GM23248 (cell line): ENCODE data around the gene CRYBA4. TPM values are rescaled to one million over a fixed set of nuclear protein-coding genes. Genes with fewer than 3 reads are reported as not detected.

Experiments used
- DNase-seq: peaks from one replicate; pipeline ENCODE4 v3.0.0-alpha.2; 2015
- H2AFZ ChIP-seq: fragments of 200-600 bp; sonication (generic); 2 replicates; pipeline ENCODE4 v1.6.1; 2016; ENCODE audit warnings: antibody characterized with exemption
- H3F3A ChIP-seq: fragments of 200-600 bp; sonication (generic); 2 replicates; pipeline ENCODE4 v1.6.1; 2016; ENCODE audit warnings: mild to moderate bottlenecking, antibody characterized with exemption, mixed run types; ENCODE audit not compliant: insufficient read depth
- H3K27ac ChIP-seq: fragments of 200-600 bp; sonication (generic); 2 replicates; pipeline ENCODE4 v1.5.1; 2016; ENCODE audit warnings: mild to moderate bottlenecking
- H3K27me3 ChIP-seq: fragments of 200-600 bp; sonication (generic); replicated peaks from 2 replicates; pipeline ENCODE4 v1.6.1; 2016; ENCODE audit warnings: mild to moderate bottlenecking; ENCODE audit not compliant: insufficient read depth
- H3K36me3 ChIP-seq: fragments of 200-600 bp; sonication (generic); 2 replicates; pipeline ENCODE4 v1.6.1; 2016; ENCODE audit warnings: low read depth, mild to moderate bottlenecking
- H3K4me1 ChIP-seq: fragments of 200-600 bp; sonication (generic); 2 replicates; pipeline ENCODE4 v1.6.1; 2016; ENCODE audit warnings: mild to moderate bottlenecking; ENCODE audit not compliant: insufficient read depth
- H3K4me2 ChIP-seq: fragments of 200-600 bp; sonication (generic); one replicate; pipeline ENCODE4 v1.6.1; 2016; ENCODE audit warnings: mild to moderate bottlenecking; ENCODE audit not compliant: unreplicated experiment
- H3K4me3 ChIP-seq: fragments of 200-600 bp; sonication (generic); 2 replicates; pipeline ENCODE4 v1.5.1; 2016; ENCODE audit warnings: mild to moderate bottlenecking
- H3K79me2 ChIP-seq: fragments of 200-600 bp; sonication (generic); 2 replicates; pipeline ENCODE4 v1.6.1; 2016; ENCODE audit warnings: mild to moderate bottlenecking; ENCODE audit not compliant: insufficient read depth
- H3K9ac ChIP-seq: fragments of 200-600 bp; sonication (generic); 2 replicates; pipeline ENCODE4 v1.6.1; 2016; ENCODE audit warnings: mild to moderate bottlenecking
- H3K9me2 ChIP-seq: fragments of 200-600 bp; sonication (generic); 2 replicates; pipeline ENCODE4 v1.6.1; 2016; ENCODE audit warnings: mixed run types, mild to moderate bottlenecking, moderate library complexity; ENCODE audit not compliant: insufficient read depth
- H3K9me3 ChIP-seq: fragments of 200-600 bp; sonication (generic); one replicate; pipeline ENCODE4 v1.6.1; 2017; ENCODE audit warnings: low read depth
- H4K20me1 ChIP-seq: fragments of 200-600 bp; sonication (generic); 2 replicates; pipeline ENCODE4 v1.6.0; 2016; ENCODE audit not compliant: insufficient read depth
- EZH2 ChIP-seq: fragments of 200-600 bp; sonication (generic); IDR thresholded peaks from 2 replicates; pipeline ENCODE4 v1.6.1; 2018; ENCODE audit warnings: antibody characterized with exemption, mild to moderate bottlenecking; ENCODE audit not compliant: insufficient read depth, poor library complexity, severe bottlenecking
- EZH2phosphoT487 ChIP-seq: fragments of 200-600 bp; sonication (generic); IDR thresholded peaks from 2 replicates; pipeline ENCODE4 v1.6.1; 2018; ENCODE audit warnings: antibody characterized with exemption, moderate library complexity, mild to moderate bottlenecking, low read depth; ENCODE audit not compliant: insufficient read depth
- WGBS, 2 experiments: methylation state at CpG; one replicate each; pipeline ENCODE4 v1.1.6; 2015 to 2017; ENCODE audit warnings: low lambda C conversion rate in 2 of 2, low coverage in 1 of 2; ENCODE audit errors: missing lambda C conversion rate in 2 of 2; 5-methylcytosine and 5-hydroxymethylcytosine counted together
- in situ Hi-C: fragments of 300-500 bp; cut with MboI; formaldehyde crosslinking; loops from 2 replicates; pipeline ENCODE4 v1.15.0; 2020
- polyA plus RNA-seq: library from polyadenylated mRNA; unstranded; fragments of >200 nt; fragmentation: Nextera tagmentation; extraction: Ambion mirVana; gene quantifications from 2 replicates; pipeline ENCODE4 v1.2.1, GENCODE V29; 2016
- total RNA-seq: library from RNA; depleted of rRNA; stranded (reverse); fragments of >200 nt; shearing (Covaris generic); gene quantifications from 2 replicates; pipeline ENCODE4 v1.2.3, GENCODE V29; 2014

Gene CRYBA4
- total and polyA plus RNA-seq, 2 experiments from 2014 or later = not detected

DNA sequence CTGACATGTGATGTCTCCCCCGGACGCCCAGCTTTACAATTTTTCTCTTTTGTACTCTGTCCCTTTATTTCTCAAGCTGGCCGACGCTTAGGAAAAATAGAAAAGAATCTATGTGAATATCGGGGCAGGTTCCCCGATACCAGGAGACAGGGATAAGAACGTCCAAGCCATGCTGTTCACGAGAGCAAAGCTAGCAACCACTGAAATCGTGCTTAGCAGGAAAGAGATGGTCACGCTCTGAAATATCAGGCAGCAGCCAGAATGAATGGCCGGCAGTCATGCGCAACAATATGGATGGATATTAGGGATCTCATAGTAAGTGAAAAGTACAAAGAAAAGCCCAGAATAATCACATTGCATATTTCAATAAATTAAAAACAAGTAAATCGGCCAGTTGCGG is 7.4 kb upstream of the CRYBA4 start:
- Histone ChIP-seq H2AFZ (no peak overlapping the region), H3K9ac (no peak overlapping the region), H3K27me3 (0 out of 2 replicates have a peak, but pooled peaks cover 7% of the 10 kb centered on the region), H3K27ac (no peak overlapping the region), H3K9me3 (no peaks in the 10 kb centered on the region), H3K4me1 (peaks cover 11% of the 10 kb centered on the region), H3K4me3 (no peak overlapping the region), H3K4me2 (no peak overlapping the region), H3K9me2 (no peaks in the 10 kb centered on the region), H3K79me2 (no peaks in the 10 kb centered on the region), H4K20me1 (no peaks in the 10 kb centered on the region), H3F3A (no peaks in the 10 kb centered on the region), H3K36me3 (no peaks in the 10 kb centered on the region)
- TF ChIP-seq EZH2 (no peak), EZH2phosphoT487 (no peak)
- in situ Hi-C loops = no loop called here
- WGBS, 2 experiments = 37% methylated on average over 14 of the region's 14 CpGs
- no peak for DNase-seq

DNA sequence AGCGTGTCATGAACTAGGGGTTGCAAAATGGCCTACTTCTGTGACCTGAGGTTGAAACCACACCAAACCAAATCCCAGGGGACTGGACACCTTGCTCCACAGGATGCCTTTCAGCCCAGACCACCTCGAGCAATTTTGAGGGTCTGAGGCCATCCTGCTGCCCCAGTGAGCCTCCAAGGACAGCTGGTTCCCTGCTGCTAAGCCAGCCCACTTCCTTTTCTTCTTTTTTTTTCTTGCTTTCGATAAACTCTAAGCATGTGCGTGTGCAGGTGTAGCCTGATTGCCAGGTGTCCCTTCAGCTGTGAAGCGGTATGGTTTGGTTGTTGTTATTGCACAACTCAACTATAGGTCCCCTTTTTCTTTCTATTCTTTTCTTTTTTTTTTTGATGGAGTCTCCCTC is 6.6 kb upstream of the CRYBA4 start:
- in situ Hi-C loops = no loop called here
- Histone ChIP-seq H3K27me3 (0 out of 2 replicates have a peak, but pooled peaks cover 7% of the 10 kb centered on the region), H3K27ac (no peak overlapping the region), H3K9ac (no peak overlapping the region), H3K36me3 (no peaks in the 10 kb centered on the region), H3K9me3 (no peaks in the 10 kb centered on the region), H4K20me1 (no peaks in the 10 kb centered on the region), H3K4me1 (peaks cover 6% of the 10 kb centered on the region), H3K4me2 (no peak overlapping the region), H3K79me2 (no peaks in the 10 kb centered on the region), H3K9me2 (no peaks in the 10 kb centered on the region), H2AFZ (no peak overlapping the region), H3K4me3 (no peak overlapping the region), H3F3A (no peaks in the 10 kb centered on the region)
- TF ChIP-seq EZH2 (no peak), EZH2phosphoT487 (no peak)
- 51 to 59% methylated on average over 5 of the region's 5 CpGs for WGBS, 2 experiments
- DNase-seq = no peak

DNA sequence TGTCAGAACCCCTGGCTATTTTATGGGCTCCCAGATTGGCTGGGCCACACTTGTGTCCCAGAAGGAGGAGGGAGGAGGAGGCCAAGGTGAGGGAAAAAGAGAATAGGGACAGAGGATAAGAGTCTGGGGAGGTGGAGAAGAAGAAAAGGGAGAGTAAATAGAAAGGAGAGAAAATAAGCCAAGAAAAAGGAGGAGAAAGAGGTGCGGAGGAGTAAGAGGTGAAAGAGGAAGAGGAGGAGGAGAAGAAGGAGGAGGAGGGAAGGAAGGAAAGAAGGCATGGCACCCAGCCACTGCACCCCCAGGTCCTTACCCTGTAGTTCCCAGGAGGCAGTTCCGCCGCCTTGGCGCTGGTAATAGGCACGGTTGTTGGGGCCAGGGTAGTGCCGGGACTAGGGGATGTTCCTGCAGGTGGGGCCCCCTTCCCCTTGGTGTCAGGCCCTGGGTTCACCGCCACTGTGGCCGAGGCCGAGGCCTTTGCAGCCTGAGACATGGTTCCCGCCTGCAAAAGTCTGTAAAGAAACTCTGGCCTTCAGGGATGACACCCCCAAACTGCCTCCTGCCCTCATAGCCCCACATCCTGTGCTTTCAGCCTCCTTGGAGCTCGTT is 5.8 kb upstream of the CRYBA4 start:
- Histone ChIP-seq H3K9me3 (no peaks in the 10 kb centered on the region), H3K27ac (no peak overlapping the region), H3F3A (no peaks in the 10 kb centered on the region), H3K4me3 (no peak overlapping the region), H3K4me2 (no peak overlapping the region), H3K4me1 (peaks cover under 1% of the 10 kb centered on the region; the same call in 1 of the 2 replicates), H3K9me2 (no peaks in the 10 kb centered on the region), H3K36me3 (no peaks in the 10 kb centered on the region), H4K20me1 (no peaks in the 10 kb centered on the region), H3K79me2 (no peaks in the 10 kb centered on the region), H3K9ac (no peak overlapping the region), H3K27me3 (0 out of 2 replicates have a peak, but pooled peaks cover 7% of the 10 kb centered on the region), H2AFZ (no peak overlapping the region)
- WGBS, 2 experiments = 85 to 89% methylated on average over 10 to 11 of the region's 11 CpGs
- TF ChIP-seq EZH2 (no peak), EZH2phosphoT487 (no peak)
- in situ Hi-C loops = no loop called here
- no peak for DNase-seq

DNA sequence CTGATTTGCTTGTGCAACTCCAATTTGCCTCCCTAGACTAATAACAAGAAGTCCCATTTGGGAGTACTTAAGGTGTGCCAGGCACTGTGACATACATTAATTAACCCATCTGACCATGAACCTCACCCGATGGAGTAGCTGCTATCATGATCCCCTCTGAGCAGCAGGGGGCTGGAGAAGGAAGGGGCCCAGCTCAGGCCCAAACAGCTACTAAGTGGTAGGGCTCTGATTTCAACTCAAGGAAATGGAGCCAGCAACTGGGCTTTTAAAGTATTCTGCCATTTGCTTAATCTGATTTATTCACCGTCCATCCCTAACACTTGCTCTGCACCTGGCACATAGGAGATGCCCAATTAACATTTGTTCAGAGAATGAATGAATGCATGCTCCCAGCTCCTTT is 5.1 kb upstream of the CRYBA4 start:
- in situ Hi-C loops = no loop called here

More for the DNA sequence above, 5.1 kb upstream of the CRYBA4 start:
- Histone ChIP-seq H3K27me3 (0 out of 2 replicates have a peak, but pooled peaks cover 7% of the 10 kb centered on the region), H3F3A (no peaks in the 10 kb centered on the region), H3K4me3 (no peak overlapping the region), H3K4me2 (no peak overlapping the region), H3K36me3 (no peaks in the 10 kb centered on the region), H3K9ac (no peak overlapping the region), H3K9me3 (no peaks in the 10 kb centered on the region), H2AFZ (no peak overlapping the region), H4K20me1 (no peaks in the 10 kb centered on the region), H3K4me1 (no peaks in the 10 kb centered on the region), H3K27ac (no peak overlapping the region), H3K9me2 (no peaks in the 10 kb centered on the region), H3K79me2 (no peaks in the 10 kb centered on the region)
- TF ChIP-seq EZH2phosphoT487 (no peak), EZH2 (no peak)
- WGBS, 2 experiments = 51 to 63% methylated on average over 2 of the region's 2 CpGs
- DNase-seq = no peak
